Measurements from ENCODE around the gene C12orf57. TPM values are rescaled to one million over a fixed set of nuclear protein-coding genes. Genes with fewer than 3 reads are reported as not detected.

C12orf57 gene
- total and polyA plus RNA-seq, 12 donors, result 134 to 654 (median 175) TPM

GRCh38 chr12:6959805-6960592 lies 16.2 kb downstream of the C12orf57 start:
- Histone ChIP-seq H3K9me3 (no peaks in the 10 kb centered on the region), H3K4me3 (peak overlapping the region in 6 of 10 donors; percentile 5 to 43 (median 27)), H3K27me3 (no peaks in the 10 kb centered on the region), H3K36me3 (peaks cover 0 to 59% (median 0%) of the 10 kb centered on the region in 9 donors), H3K4me1 (peaks cover 16 to 86% (median 56%) of the 10 kb centered on the region in 9 donors), H3K27ac (peak overlapping the region; percentile 31 to 98 (median 86))
- intact Hi-C loops (cut with DNase I), result loop anchor here in 4 of 10 donors (2.0 to 10.0 kb wide), 6 partner anchors 15 to 155 kb away; partner anchors contain the start of genes LPCAT3 (in 2 of the 4), C12orf57 (in 1 of the 4) and C1R (in 1 of the 4)
- ATAC-seq (no peak), DNase-seq (no peak)
- TF ChIP-seq, protein P1, sequence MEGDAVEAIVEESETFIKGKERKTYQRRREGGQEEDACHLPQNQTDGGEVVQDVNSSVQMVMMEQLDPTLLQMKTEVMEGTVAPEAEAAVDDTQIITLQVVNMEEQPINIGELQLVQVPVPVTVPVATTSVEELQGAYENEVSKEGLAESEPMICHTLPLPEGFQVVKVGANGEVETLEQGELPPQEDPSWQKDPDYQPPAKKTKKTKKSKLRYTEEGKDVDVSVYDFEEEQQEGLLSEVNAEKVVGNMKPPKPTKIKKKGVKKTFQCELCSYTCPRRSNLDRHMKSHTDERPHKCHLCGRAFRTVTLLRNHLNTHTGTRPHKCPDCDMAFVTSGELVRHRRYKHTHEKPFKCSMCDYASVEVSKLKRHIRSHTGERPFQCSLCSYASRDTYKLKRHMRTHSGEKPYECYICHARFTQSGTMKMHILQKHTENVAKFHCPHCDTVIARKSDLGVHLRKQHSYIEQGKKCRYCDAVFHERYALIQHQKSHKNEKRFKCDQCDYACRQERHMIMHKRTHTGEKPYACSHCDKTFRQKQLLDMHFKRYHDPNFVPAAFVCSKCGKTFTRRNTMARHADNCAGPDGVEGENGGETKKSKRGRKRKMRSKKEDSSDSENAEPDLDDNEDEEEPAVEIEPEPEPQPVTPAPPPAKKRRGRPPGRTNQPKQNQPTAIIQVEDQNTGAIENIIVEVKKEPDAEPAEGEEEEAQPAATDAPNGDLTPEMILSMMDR (IDR thresholded peaks at IDR 0.05), result no peak
- WGBS, 2 donors, result 91 to 92% methylated on average over 26 of the region's 26 CpGs

DNA sequence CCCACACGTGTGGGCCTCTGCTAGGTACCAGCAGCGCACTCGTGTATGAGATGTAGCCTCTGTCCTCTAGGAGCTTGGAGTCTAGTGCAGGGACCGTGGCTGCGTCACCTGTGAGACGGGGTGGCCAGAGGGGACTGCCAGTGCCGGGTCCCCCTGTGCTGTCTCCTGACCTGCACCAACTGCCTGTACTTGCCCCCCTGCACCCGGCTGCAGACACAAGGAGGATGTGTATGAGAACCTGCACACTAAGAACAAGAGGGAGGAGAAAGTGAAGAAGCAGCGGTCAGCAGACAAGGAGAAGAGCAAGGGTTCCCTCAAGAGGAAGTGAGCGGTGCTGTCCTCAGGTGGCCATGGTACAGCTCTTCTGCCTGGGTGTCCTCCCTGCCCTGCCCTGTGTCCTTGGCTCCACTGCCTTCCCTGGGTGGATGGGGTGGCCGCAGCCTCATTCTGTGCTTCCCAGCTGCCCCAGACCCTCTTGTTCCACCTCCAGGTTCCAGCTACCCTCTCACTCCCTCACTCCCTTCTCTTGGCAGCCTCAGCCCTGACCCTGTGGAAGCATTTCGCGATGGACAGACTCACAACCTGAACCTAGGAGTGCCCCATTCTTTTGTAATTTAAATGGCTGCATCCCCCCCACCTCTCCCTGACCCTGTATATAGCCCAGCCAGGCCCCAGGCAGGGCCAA lies 16.9 kb downstream of the C12orf57 start:
- Histone ChIP-seq H3K36me3 (peaks cover 0 to 59% (median 4%) of the 10 kb centered on the region in 9 donors), H3K4me3 (peak overlapping the region in 2 of 10 donors; percentile 26 to 37), H3K27me3 (no peaks in the 10 kb centered on the region), H3K4me1 (peaks cover 16 to 83% (median 61%) of the 10 kb centered on the region in 9 donors), H3K27ac (peak overlapping the region in 9 of 10 donors; percentile 73 to 98 (median 82)), H3K9me3 (no peaks in the 10 kb centered on the region)
- DNase-seq (no peak), ATAC-seq (no peak)
- TF ChIP-seq, protein P1 (IDR thresholded peaks at IDR 0.05), result peak in 4 of 9 donors; percentile 13 to 22 (median 16)
- intact Hi-C loops (cut with DNase I), result loop anchor here in 3 of 10 donors (2.0 to 10.0 kb wide), 5 partner anchors 16 to 132 kb away; partner anchors contain the start of genes LPCAT3 (in 2 of the 3), C12orf57 (in 1 of the 3) and C1R (in 1 of the 3)
- 77 to 84% methylated on average over 13 of the region's 13 CpGs for WGBS, 2 donors

- WGBS, 2 donors, result 54 to 55% methylated on average over 24 of the region's 24 CpGs
- intact Hi-C loops (cut with DNase I), result loop anchor here in 3 of 10 donors (2.0 to 10.0 kb wide), 5 partner anchors 16 to 131 kb away; partner anchors contain the start of genes LPCAT3 (in 2 of the 3), C12orf57 (in 1 of the 3) and C1R (in 1 of the 3)
- H3K36me3 ChIP-seq, result peaks cover 0 to 59% (median 7%) of the 10 kb centered on the region in 9 donors
These were observed 17.5 kb downstream of the C12orf57 start for GRCh38 chr12:6961278-6961694.

More at GRCh38 chr12:6961278-6961694, 17.5 kb downstream of the C12orf57 start:
- Histone ChIP-seq H3K27me3 (no peaks in the 10 kb centered on the region), H3K27ac (peak overlapping the region; percentile 25 to 98 (median 82)), H3K4me1 (peaks cover 16 to 77% (median 61%) of the 10 kb centered on the region in 9 donors), H3K9me3 (no peaks in the 10 kb centered on the region), H3K4me3 (peak overlapping the region in 7 of 10 donors; percentile 21 to 37 (median 33))
- TF ChIP-seq, protein P1 (IDR thresholded peaks at IDR 0.05), result no peak
- peak; percentile 50 to 66 for DNase-seq
- peak in 7 of 8 donors; percentile 3 to 27 (median 14) for ATAC-seq
